Activated CD4-positive, CD25-positive, alpha-beta regulatory T cell treated with anti-CD3 and anti-CD28 coated beads, Interleukin-2, amount 50 U/mL, for 72 hours (primary cell): ENCODE results near the gene UQCR10.

Source experiments
- DNase-seq: peaks from one replicate; pipeline ENCODE4 v3.0.0; 2021

UQCR10 gene

DNA sequence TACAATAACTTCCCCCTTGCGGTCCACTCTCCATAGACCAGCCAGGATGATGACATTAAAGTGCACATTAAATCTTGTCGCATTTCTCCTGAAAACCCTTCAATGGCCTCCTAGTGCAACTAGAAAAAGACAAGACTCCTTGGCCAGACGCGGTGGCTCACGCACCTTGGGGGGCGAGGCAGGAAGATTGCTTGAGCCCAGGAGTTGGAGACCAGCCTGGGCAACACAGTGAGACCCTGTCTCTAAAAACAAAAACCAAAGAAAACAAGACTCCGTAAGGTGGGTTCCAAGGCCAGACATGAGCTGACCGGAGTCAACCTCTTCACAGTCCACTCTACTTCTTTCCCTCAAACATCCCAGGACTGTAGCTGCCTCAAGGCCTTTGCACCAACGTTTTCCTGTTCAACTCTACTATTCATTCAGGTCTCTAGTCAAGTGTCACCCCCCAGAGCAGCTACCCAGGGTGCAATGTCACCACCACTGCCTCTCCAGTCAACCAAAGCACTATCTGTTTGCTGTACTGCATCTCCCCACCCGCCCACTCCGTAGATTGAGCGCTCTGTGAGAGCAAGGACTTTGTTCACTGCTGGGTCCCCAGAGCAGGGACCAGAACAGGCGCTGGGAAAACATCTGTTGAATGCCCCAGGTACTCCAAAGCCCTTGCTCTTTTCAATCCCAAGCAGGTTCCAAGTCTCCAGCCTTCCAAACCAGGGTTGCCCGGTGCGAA lies 1.1 kb upstream of the UQCR10 start:
- peak; percentile 40 for DNase-seq

DNA sequence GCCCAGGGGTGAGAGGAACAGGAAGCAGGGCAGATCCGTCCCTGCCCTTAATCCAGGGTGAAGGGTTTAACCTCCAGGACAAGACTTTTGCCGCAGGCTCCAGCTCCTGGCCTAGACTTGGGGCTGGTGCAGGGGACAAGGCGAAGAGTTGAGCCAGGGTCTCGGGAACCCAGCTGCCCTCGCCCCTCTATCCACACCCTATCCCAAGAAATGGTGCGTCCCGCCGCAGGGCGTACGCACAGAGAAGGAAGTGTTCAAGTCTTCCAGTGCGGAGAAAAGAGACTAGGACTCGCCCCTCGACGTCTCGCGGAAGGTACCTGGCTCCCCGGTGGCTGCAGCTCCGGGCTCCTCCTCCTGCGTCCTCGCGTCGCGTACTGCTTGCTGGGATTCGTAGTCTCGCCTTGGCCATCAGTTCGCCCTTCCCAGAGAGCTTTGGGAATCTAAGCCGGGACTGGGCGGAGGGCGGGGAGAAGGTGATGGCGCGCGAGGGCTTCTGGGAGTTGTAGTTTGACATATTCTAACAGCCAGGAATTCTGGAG lies 468 bp upstream of the UQCR10 start, which contains the start of gene ZMAT5:
Gene ZMAT5, minus strand, starts transcription at position 376 of the 539 bp plus-strand sequence. CDS start 18,463 bp downstream, outside the sequence.
- peak; percentile 82 for DNase-seq

DNA sequence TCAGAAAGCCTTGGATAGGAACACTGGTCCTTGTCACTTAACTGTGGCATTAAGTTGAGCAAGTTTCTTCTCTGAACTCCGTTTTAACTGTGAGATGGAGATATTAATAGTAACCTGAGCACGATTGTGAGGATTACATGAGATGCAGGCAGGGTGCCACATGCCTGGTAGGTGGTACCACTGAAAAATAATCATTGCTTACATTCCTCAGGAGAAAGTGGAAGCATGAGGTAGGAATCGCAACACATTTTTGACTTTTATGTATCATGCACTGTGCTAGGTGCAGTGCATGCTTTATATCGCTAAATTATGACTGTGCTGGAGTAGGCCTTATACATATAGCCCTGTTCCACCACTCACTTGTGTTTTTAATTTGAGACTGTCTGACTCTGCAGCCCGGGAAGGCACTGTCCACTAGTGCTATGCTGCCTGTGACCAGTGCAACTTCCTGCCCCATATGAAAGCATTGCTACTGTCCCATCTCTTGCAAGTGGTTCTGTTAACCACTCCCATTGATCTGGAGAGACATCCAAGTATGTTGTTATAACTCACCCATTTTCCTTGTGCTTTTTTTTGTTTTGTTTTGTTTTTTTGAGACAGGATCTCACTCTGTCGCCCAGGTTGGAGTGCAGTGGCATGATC lies 1.0 kb downstream of the UQCR10 start:
- no peak for DNase-seq

DNA sequence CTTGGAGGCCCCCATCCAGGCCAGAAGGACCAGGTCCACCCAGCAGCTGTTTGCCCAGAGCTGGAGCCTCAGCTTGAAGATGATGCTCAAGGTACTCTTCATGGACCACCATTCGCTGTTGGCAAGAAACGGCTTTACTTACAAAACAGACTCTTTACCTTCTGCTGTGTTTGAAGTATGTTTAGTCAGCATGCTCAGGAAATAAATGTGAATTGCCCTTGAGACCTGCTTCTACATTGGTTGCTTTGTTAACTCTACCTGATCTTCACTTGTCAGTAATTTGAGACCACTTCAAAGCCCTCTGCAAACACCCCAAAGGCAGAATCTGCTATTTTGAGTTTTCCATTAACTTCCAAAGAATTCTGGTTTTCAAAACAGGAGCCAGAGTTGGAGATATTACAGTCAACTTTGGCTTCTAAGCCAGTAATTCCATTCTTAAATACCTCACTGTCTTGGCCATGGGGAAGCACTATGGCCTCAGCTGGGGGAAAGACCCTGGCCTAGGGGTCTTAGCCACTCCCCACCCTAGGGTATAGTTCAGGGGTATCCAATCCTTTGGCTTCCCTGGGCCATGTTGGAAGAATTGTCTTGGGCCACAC lies 2.7 kb downstream of the UQCR10 start:
- DNase-seq = no peak

DNA sequence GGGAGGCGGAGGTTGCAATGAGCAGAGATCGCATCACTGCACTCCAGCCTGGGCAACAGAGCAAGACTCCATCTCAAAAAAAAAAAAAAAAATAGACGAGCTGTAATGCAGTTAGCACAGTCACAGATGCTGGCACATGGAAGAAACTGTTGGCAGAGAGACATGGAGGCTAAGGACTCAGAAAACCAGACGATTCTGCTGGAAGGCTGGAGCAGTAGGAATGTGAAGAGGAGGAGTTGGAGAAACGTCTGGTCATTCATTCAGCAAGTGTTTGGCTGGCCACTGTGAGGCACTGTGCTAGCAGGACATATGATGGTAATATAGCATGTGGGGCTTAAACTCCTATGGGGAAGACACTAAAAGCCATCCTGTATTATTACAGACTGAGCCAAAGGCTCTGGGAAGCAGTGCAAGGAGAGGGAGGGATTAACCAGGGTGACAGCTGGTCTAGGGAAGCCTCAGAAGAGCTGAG lies 5.0 kb downstream of the UQCR10 start:
- DNase-seq = no peak

DNA sequence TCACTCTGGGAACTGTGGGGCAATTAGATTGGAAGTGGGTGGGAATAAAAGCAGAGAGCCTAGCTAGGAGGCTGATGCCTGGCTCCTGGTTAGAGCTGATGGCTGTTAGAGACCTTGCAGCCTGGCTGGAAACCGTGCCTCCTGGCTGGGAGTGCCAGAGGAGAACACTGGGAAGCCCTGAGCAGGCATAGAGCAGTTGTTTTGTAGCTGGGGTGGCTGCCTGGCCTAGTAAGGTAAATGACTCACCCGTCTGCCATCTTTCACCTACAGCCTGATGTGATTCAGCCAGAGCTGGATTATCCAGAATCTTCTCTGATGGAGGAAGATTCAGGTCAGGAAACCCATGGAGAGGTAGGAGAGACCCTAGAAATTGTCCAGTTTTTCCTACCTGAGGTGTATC lies 6.1 kb downstream of the UQCR10 start:
- no peak for DNase-seq

DNA sequence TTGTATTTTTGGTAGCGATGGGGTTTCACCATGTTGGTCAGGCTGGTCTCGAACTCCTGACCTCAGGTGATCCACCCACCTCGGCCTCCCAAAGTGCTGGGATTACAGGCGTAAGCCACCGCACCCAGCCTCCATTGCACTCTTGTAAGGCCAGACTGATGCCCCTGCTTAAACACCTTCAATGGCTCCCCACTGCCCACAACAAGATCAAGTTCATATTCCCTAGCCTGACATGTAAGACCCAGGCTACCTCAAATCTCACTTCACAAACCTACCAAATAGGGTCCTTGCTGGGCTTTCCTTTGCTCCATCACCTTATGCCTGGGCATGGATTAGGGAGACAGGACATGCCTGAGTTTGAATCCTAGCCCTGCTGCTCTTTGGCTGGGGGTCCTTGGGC lies 13.1 kb downstream of the UQCR10 start:
- no peak for DNase-seq

DNA sequence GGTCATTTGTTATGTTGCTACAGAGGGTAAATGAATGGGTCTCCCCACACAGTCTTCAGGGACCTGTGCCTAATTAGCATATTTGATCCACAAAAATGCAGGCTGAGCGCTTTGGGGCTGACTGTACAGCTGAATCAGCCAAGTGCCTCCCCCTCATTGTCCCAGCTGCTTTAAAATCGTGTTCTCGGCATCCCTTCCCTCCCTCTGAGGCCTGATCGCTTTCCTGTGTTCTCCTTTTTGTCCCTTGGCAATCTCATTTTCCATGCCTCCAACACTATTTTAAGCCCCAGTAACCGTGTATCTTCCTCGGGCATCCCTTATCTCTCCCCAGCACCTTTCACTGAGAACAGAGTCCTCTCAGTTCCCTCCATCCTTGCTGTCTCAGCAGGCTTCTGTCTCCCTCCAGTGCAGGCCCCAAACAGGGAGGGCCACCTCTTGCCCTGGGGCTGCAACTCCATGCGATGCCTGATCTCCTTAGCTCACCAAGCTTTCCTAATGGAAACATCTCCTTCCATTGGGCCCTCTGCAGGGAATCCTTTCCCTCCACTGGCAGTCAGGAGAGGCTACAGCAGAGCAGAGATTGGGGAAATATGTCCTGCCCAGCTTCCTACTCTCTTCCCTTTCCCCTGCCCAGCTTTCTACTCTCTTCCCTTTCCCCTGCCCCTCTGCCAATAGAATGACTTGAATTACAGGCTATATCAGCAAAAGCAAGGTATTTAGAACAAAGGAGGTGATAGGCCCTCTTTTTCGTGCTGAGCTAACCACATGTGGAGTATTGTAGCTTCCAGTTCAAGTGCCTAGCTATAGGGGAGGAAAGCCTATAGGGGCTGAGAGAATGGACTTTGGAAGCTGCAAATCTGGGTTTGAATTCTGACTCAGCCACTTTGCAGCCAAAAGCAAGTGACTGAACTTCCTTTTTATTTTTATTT lies 13.8 kb downstream of the UQCR10 start:
- DNase-seq = no peak

DNA sequence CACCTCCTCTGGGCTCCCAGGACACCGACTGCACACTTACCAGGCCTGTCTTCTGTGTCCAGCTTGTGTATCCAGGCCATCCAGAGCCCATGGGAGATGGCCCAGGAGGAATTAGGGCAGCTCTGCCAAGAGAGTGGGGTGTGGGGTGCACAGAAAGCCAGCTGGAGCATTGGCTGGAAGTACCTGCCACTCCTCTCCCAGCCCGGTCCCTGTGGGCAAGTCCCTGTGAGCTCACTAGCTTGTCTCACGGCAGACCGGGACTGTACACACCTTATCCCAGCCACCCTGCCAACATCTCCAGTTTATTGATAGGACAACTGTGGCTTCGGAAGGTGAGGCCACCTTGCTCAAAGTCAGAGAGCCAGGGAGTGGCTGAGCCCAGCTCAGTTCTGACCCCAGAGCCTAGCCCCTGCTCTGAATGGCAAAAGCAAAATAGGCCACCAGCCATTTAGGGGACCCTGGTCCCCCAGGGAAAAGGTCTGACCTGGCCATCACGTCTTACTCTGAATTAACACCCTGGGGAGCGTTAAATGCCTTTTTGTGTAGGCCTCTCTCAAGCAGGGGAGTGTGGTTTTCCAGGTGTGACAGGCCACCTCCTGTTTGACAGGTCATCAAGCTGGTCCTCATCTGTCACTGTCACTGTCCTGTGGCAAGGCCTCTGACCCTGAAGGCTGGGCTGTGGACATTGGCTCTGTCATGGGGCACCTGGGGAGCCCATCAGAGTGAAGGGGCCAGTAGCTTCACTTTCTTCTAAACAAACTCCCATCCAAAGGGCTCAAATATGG lies 15.1 kb downstream of the UQCR10 start:
- DNase-seq = no peak

DNA sequence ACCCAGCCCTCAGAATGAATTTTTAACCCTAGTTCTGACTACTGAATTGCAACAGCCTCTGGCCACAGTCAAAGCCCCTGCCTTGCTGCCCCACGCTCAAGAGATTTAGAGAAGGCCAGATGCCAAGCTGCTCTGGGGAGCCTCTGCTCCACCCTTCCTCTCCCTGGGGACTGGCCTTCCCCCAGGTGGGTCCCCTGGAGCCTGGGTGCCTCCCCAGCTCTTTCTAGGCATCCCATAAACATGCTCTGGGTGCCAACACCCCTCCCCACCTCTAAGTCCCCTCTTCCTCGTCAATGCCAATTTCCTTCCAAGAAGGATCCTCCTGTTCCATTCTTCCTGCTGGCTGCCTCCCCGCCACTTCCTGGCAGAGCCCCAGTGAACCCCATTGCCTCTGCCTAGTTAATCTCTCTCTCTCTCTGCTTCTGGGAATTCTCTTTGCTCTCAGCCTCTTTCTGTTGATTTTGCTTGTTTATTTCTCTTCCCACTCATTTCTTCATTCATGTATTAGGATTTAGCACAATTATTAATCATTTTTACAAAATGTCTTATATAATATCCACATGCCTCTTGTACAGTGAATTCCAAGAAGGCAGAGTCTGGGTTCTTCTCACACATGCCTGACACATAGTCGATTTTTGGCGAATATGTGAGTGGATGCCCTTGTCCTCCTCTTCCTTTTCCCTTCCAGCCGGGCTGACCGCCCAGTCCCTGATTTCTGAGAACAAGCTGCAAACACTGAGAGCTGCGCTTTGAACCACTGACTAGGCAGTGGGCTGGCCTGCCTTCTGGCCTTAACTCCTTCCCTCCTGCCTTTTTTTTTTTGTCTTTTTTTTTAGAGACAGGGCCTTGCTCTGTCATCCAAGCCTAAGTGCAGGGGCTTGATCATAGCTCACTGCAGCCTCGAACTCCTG lies 17.5 kb downstream of the UQCR10 start:
- DNase-seq = no peak

DNA sequence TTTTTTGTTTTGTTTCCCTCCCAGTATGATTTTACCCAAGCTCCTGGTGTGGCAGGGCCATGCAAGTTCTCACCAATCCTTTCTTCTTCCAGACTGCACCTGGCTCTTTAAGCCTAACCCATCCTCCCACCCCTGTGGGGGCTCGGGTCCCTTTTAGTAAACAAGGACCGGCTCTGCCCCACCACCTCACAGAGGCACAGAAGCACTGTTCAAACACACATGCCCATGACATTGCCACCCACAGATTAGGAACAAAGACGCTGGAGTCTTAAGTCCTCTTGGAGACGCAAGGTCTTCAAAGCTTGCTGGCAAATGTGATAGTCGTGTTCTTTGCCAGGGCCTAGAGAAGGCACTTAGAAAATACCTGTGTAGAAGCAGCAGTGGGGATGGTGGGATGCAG lies 18.9 kb downstream of the UQCR10 start:
- DNase-seq = no peak

DNA sequence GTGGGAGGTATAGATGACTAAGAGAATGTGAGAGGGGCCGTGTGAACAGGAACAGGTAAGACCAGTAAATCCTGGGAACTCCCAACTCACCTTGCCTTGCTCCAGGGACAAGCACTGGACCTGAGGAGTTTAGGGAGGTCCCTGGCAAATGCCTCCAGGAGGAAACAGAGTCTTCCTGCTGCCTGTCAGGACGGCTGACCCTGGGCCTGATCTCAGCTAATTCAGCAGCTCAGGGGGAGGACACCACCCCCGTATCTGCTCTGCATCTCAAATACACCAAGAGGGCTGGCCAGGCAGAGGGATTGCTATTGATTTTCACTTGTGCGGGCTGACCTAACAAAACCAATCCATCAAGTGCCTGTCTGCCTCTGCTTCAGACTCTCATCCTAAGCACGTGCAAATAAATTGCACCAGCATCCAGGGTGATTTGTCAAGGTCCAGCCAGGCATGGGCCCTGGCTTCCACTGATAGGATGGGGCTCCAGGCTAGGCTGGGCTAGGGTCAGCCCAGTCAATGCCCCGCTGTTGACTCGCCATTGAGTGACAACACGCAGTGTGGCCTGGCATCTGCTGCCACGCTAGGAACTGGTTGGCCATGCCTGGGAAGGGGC lies 20.3 kb downstream of the UQCR10 start:
- no peak for DNase-seq

DNA sequence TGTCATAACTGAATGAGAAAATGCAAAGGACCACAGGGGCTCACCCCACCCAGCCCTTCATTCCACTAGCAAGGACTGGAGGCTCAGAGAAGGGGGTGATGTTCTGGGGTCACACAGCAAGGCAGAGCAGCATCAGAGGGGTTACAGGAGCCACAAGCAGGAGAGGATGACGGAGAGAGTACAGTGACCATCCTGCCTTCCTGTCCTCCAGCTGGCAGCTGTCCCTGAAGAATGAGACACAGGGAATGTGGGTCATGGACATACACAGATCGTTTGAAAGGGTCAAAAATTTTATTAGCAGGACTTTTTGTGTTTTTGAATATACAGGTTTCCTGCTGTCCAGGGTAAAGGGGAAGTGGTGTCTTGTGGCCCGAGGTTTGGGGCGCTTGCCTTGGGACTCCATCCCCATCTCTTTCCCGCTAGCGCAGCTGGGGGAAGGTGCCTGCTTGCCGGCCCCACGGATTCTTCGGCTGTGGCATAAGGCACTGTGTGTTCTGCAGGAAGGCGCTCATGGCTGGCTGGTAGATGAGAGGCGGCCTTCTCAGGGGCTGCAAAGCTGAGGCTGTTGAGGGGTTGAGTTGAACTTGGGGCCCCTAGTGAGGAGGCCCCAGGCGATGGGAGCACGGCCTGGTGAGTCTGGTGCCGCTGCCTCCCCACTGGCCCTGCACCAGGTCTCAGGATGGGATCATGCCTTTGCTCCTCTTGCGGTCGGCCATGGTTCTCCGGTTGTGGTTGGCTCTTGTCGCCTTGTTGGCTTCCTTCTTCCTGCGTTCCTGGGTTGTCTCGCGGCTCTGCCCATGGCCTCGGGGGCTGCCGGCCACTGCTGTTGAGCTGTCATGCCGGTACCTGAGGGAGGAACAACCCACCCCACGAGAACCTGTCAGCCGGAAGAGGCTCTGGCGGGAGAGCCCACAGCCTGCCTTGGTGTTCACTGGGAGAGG lies 21.4 kb downstream of the UQCR10 start:
- DNase-seq = no peak

DNA sequence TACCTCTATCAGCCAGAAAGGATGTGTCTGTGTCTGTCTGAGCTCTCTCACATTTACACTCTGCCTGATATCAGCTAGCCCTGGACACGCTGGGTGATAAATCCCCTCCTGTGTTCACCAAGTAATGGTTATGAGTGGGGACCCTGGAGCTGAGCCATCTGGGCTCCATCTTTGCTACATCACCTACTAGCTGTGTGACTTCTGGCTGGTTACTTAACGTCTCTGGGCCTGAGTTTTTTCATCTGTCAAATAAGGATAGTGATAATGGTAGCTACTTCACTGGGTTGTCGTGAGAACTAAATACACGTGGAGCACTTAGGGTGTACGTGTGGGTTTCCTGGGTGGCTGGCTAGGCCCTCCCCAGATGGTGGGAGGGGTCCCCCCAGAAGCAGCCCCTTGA lies 22.9 kb downstream of the UQCR10 start:
- no peak for DNase-seq

DNA sequence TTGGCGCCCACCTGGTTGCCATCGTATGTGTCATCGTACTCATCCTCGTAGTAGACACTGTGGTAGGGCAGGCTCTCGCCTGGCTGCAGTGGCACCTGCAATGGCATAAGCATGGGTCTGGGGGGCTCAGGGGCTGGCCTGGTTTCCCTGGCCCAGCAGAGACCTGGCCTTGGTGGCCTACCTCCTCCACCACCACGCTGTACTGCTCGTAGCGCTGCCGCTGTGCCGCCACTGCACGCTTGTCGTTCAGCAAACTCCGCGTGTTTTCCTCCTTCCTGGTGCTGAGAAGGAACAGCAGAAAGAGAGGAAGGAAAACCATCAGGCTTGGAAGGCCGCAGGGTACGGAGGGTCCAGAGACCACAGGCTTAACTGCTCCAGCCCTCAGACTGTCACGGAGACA lies 26.2 kb downstream of the UQCR10 start:
- DNase-seq = no peak

DNA sequence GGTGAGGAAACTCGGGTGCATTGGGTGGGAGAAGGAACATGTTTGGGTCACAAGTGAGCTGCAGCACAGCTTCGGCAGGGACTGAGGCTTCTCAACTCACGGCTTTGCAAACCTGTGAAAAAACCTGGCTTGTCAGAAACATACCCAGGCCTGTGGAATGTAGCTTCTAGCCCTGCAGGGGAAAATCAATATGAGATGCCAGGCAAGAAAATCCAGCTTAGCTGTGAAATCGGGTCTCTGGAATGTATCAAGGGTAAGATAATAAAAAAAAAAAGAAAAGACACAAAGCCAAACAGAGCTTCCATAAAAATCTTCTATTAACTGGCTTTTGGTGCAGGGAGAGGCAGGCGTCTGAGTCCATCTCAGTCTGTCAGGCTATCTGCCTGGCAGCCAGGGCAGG lies 28.5 kb downstream of the UQCR10 start:
- no peak for DNase-seq

DNA sequence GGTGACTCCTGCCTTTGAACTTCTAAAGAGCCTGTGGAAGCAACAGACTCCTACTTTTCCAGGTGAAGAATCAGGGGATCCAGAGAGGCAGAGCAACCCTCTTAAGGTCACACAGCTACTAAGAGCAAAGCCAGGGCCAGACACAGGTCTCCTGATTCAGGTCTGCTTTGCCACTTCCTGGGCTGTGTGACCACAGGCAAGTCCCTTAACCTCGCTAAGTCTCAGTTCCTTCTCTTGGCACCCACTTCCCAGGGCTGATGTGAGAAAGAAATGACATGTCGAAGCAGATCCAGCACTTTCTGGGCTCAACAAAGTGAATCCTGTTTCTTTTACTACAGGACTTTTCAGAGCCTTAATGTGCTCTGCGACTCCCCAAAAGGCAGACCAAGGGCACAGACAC lies 30.2 kb downstream of the UQCR10 start:
- DNase-seq = no peak

DNA sequence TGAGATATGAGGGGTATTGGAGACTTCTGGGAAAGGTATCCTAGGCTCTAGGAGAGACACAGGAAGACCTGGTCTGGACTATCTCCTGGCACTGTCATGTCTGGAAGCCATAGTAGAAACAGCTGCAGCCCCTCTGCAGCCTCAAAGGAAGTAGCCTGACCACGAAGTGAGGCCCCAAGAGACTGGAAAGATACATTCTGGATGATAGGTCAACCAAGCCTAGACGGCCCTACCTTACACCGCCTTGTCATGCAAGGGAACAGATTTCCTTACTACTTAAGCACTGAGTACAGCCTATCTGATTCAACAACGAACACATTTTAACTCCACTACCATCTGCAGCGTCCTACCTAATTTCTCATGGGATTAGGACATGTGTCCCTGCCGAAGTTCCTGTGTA lies 31.1 kb downstream of the UQCR10 start:
- DNase-seq = no peak

DNA sequence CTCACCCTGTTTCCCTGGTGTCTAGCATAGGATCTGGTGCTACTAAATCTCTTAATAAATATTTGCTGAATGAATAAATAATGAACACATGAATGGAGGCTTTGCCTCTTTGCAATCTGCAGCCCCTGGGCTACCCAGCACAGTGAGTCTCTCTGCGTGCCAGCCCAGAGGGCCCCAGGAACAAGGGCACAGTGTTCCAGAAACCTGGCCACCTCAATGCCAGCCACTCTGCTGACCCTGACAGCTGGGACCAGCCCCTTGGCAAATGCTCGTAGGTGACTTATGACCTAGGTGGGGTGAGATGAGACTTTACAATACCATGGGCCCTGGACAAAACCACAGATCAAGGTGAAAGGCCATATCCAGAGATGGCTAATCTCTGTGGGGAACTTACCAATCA lies 31.6 kb downstream of the UQCR10 start:
- no peak for DNase-seq
